ENCODE measurements around the gene SAMD10.

GRCh38 chr20:63931735-63932134, 47.7 kb downstream of the SAMD10 start:
- TF ChIP-seq ZBTB33 (IDR thresholded peaks at IDR 0.05): no peak
- no peak for TF ChIP-seq CTCF (IDR thresholded peaks at IDR 0.05; ENCODE audit: low read depth, low read length, missing input control)
- TF ChIP-seq YY1 (IDR thresholded peaks at IDR 0.05): no peak
- TF ChIP-seq MAX (IDR thresholded peaks at IDR 0.05): no peak
- TF ChIP-seq RAD21 (IDR thresholded peaks at IDR 0.05): no peak
